Neural progenitor cell (in vitro differentiated cells): ENCODE data around the gene NGLY1.

Source experiments
- EZH2 ChIP-seq: fragments of 200-600 bp; sonication (generic); IDR thresholded peaks from 2 replicates; pipeline ENCODE4 v1.6.1; 2017; ENCODE audit warnings: antibody characterized with exemption, mild to moderate bottlenecking, moderate library complexity
- EZH2phosphoT487 ChIP-seq: fragments of 200-600 bp; sonication (generic); IDR thresholded peaks from 2 replicates; pipeline ENCODE4 v1.6.1; 2017; ENCODE audit warnings: antibody characterized with exemption
- TF ChIP-seq, protein P1 (sequence below): fragments of 200-600 bp; sonication (generic); IDR thresholded peaks from 2 replicates; pipeline ENCODE4 v1.5.1; 2017; ENCODE audit warnings: antibody characterized with exemption, mild to moderate bottlenecking

DNA sequence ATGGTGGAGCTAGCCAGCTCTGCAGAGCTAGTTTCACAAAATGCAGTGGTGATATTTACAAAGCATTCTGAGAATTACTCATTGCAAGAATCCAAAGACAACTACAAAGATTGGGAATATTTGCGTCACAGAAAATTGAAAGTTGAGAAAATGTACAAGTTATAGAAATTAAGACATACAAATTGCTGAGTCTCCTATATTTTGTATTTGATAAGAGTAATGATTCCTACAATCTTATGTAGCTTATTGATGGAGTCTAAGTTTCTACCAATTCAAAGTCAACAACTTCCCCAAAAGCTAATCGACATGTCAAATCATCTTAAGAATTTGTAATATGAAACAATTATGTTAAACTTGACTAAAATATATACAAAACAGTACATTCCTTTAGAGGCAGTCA is 72.2 kb downstream of the NGLY1 start:
- TF ChIP-seq, protein P1, sequence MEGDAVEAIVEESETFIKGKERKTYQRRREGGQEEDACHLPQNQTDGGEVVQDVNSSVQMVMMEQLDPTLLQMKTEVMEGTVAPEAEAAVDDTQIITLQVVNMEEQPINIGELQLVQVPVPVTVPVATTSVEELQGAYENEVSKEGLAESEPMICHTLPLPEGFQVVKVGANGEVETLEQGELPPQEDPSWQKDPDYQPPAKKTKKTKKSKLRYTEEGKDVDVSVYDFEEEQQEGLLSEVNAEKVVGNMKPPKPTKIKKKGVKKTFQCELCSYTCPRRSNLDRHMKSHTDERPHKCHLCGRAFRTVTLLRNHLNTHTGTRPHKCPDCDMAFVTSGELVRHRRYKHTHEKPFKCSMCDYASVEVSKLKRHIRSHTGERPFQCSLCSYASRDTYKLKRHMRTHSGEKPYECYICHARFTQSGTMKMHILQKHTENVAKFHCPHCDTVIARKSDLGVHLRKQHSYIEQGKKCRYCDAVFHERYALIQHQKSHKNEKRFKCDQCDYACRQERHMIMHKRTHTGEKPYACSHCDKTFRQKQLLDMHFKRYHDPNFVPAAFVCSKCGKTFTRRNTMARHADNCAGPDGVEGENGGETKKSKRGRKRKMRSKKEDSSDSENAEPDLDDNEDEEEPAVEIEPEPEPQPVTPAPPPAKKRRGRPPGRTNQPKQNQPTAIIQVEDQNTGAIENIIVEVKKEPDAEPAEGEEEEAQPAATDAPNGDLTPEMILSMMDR, result no peak
- no peak for TF ChIP-seq EZH2phosphoT487
- TF ChIP-seq EZH2, result no peak
